ENCODE data around the gene TULP1. TPM values are rescaled to one million over a fixed set of nuclear protein-coding genes. Genes with fewer than 3 reads are reported as not detected.

TULP1 gene
- total RNA-seq, 4 donors from 2014 or later = 1.2 TPM; not detected in 3

DNA sequence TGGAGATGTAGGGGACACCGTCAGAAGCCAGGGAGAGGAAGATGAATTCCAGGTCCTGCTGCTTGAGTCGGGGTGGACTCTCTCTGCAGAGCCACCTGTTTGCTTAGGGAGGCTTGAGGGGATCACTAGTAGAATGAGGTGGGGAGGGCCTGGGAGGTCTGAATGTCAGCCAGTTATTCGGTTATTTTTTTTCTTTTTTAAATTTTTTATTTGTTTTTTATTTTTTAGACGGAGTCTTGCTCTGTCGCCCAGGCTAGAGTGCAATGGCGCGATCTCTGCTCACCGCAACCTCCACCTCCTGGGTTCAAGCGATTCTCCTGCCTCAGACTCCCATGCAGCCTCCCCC, 24.2 kb downstream of the TULP1 start:
- H3K27ac ChIP-seq (replicated peaks in 1 of 4) = peak overlapping the region; percentile 97 to 100 (median 99)
- intact Hi-C loops (cut with DNase I) = no loop called here
- peaks cover 0 to 19% (median 16%) of the 10 kb centered on the region in 4 donors for H3K36me3 ChIP-seq
- no peaks in the 10 kb centered on the region for H3K9me3 ChIP-seq
- H3K4me1 ChIP-seq = peaks cover 82 to 100% (median 100%) of the 10 kb centered on the region in 4 donors
- no peaks in the 10 kb centered on the region for H3K27me3 ChIP-seq
- no peak overlapping the region for H3K4me3 ChIP-seq
- WGBS = 62% methylated on average over 9 of the region's 9 CpGs
- DNase-seq (ENCODE audit: extremely low spot score) = no peak
- TF ChIP-seq POLR2A (IDR thresholded peaks at IDR 0.05; ENCODE audit: low read depth) (no peak), EP300 (IDR thresholded peaks at IDR 0.05) (no peak), POLR2AphosphoS5 (IDR thresholded peaks at IDR 0.05) (no peak)
- TF ChIP-seq, protein P1, sequence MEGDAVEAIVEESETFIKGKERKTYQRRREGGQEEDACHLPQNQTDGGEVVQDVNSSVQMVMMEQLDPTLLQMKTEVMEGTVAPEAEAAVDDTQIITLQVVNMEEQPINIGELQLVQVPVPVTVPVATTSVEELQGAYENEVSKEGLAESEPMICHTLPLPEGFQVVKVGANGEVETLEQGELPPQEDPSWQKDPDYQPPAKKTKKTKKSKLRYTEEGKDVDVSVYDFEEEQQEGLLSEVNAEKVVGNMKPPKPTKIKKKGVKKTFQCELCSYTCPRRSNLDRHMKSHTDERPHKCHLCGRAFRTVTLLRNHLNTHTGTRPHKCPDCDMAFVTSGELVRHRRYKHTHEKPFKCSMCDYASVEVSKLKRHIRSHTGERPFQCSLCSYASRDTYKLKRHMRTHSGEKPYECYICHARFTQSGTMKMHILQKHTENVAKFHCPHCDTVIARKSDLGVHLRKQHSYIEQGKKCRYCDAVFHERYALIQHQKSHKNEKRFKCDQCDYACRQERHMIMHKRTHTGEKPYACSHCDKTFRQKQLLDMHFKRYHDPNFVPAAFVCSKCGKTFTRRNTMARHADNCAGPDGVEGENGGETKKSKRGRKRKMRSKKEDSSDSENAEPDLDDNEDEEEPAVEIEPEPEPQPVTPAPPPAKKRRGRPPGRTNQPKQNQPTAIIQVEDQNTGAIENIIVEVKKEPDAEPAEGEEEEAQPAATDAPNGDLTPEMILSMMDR (IDR thresholded peaks at IDR 0.05) = no peak

DNA sequence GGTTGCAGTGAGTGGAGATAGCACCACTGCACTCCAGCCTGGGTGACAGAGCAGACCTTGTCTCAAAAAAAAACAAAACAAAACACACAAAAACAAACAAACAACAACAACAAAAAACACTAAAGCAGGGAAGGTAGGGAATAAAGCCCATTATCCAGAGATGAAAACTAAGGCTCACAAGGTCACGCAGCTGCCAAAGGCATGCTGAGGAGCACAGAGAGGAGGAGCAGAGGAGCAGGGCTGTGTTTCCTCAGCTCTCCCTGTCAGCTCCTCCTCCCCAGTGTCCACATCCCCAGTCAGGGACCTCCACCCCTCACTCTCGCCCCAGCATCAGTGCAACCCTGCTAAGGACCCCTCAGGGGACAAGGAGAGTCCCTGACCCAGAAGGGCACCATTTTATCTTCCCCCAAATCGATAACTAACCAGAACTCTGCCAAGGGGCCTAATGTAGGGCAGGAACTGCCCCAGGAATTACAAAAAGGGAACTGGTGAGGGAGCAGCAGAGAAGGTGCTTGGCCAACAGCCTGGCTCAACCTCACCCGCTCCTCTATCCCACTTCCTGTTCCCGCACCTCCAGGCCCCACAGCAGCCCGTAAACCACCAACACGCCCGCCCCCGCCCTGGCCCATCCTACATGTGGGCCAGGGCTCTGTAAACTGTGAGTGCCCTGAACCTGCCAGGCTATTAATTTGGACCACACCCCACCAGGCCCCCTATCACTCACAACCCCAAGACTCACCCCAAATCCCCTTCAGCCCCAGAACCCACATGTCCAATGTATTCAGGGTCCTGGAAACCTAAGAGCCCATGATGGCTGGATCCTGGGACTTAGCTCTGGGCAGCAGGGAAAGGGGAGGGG, 24.8 kb downstream of the TULP1 start:
- no peak for DNase-seq (ENCODE audit: extremely low spot score)
- Histone ChIP-seq H3K4me1 (peaks cover 76 to 100% (median 100%) of the 10 kb centered on the region in 4 donors), H3K27ac (replicated peaks in 1 of 4) (peak overlapping the region; percentile 97 to 100 (median 99)), H3K36me3 (peaks cover 0 to 22% (median 20%) of the 10 kb centered on the region in 4 donors), H3K4me3 (peak overlapping the region in 1 of 4 donors; percentile 18), H3K9me3 (no peaks in the 10 kb centered on the region), H3K27me3 (no peaks in the 10 kb centered on the region)
- intact Hi-C loops (cut with DNase I) = no loop called here
- 24% methylated on average over 3 of the region's 9 CpGs for WGBS
- no peak for TF ChIP-seq POLR2A (IDR thresholded peaks at IDR 0.05; ENCODE audit: low read depth)
- no peak for TF ChIP-seq EP300 (IDR thresholded peaks at IDR 0.05)
- peak in 1 of 2 donors; percentile 52 for TF ChIP-seq POLR2AphosphoS5 (IDR thresholded peaks at IDR 0.05)

DNA sequence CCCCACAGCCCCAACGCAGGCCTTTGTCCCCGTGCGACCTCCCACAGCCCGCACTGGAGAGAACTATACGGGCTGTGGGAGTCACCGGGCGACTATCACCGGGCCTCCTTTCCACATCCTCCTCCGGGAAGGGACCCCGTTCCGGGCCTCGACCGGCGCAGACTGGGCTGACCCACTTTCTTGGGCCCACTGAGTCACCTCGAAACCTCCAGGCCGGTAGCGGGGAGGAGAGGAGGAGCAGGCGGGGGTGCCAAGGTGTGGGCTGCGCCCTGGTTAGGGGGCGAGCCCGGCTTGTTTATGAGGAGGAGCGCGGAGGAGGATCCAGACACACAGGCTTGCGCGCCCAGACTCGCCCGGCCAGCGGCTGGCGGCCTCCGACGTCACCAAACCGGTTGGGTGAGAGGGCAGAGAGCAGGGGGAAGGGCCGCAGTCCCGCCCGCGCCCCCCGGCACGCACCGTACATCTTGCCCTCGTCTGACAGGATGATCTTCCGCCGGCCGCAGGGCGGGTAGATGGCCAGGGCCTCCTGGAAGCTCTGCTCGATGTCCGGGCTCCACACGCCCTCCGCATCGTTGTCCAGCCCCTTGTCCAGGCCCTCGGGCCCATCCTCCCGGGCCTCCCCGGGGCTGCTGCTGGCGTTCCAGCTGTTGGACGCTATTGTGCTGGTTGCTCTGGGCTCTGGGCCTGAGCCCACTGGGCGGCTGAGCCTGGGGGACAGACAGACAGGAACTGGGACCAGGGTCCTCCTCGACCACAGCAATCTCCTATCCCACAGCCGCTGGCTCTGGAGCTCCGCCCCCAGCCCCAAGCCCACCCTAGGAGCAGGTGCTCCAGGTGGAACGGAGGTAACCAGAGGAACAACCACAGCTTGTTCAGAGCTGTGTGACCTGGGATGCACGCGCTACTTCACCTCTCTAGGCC, 26.4 kb downstream of the TULP1 start:
- WGBS = 60% methylated on average over 26 of the region's 61 CpGs
- Histone ChIP-seq H3K4me1 (peaks cover 59 to 100% (median 97%) of the 10 kb centered on the region in 4 donors), H3K9me3 (no peaks in the 10 kb centered on the region), H3K4me3 (peak overlapping the region; percentile 32 to 38 (median 35)), H3K27me3 (no peaks in the 10 kb centered on the region), H3K27ac (replicated peaks in 1 of 4) (peak overlapping the region; percentile 97 to 100 (median 99)), H3K36me3 (peaks cover 0 to 31% (median 23%) of the 10 kb centered on the region in 4 donors)
- intact Hi-C loops (cut with DNase I) = no loop called here
- TF ChIP-seq POLR2AphosphoS5 (IDR thresholded peaks at IDR 0.05) (peak in 1 of 2 donors; percentile 25), POLR2A (IDR thresholded peaks at IDR 0.05; ENCODE audit: low read depth) (no peak)
- DNase-seq (ENCODE audit: extremely low spot score) = no peak

DNA sequence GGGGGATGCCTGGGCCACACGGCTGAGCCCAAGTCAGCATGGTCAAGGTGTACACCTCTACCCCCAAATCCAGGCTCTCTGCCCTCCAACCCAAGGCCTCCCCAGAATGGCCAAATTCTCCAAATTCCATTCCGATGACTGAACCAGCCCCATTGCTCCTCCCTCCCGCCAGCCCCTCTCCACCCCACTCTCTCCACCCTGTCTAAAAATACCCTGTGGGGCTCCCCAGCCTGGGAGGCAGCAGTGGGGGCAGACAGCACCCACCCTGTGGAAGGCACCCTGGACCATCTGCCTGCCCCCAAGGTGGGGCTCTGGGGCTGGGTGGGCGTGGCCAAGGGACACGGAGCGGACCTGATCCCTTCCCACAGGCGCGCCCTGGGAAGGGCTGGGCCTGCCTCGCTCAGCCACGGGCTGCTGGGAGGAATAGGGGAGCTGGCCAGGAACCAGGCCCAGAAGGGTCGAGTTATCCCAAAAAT, 27.3 kb downstream of the TULP1 start:
- Histone ChIP-seq H3K9me3 (no peaks in the 10 kb centered on the region), H3K27ac (replicated peaks in 1 of 4) (peak overlapping the region; percentile 97 to 100 (median 99)), H3K4me1 (peaks cover 51 to 96% (median 88%) of the 10 kb centered on the region in 4 donors), H3K36me3 (peaks cover 0 to 40% (median 27%) of the 10 kb centered on the region in 4 donors), H3K4me3 (peak overlapping the region; percentile 32 to 38 (median 35)), H3K27me3 (no peaks in the 10 kb centered on the region)
- no peak for DNase-seq (ENCODE audit: extremely low spot score)
- TF ChIP-seq POLR2AphosphoS5 (IDR thresholded peaks at IDR 0.05) (peak; percentile 16 to 56), EP300 (IDR thresholded peaks at IDR 0.05) (no peak)
- WGBS = 53% methylated on average over 11 of the region's 11 CpGs
- intact Hi-C loops (cut with DNase I) = no loop called here

DNA sequence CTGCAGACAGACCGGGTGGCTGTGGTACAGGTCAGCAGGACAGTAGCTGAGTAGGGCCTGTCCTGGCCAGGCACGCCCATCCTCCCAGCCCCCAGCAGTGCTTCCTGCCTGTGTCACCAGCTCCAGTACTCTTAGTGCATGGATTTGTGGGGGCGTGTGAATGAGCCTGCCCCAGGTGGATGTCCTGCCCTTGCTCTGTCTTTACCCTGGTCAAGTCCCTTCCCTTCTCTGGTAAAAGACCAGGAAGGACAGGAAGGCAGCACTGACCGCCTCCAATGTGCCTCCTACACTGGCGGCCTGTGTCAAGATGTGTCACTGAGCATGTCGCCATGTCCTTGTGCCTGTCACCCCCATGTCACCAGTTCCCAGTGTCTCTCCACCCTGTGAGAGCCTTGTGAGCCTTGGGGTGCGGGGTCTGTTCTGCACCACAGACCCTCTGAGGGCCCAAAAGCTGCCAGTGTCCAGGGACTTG, 27.7 kb downstream of the TULP1 start:
- intact Hi-C loops (cut with DNase I) = no loop called here
- Histone ChIP-seq H3K9me3 (no peaks in the 10 kb centered on the region), H3K4me3 (no peak overlapping the region), H3K36me3 (peaks cover 0 to 44% (median 31%) of the 10 kb centered on the region in 4 donors), H3K4me1 (peaks cover 46 to 91% (median 84%) of the 10 kb centered on the region in 4 donors), H3K27ac (replicated peaks in 1 of 4) (peak overlapping the region; percentile 97 to 100 (median 99)), H3K27me3 (no peaks in the 10 kb centered on the region)
- no peak for TF ChIP-seq POLR2AphosphoS5 (IDR thresholded peaks at IDR 0.05)
- no peak for TF ChIP-seq POLR2A (IDR thresholded peaks at IDR 0.05; ENCODE audit: low read depth)
- no peak for TF ChIP-seq EP300 (IDR thresholded peaks at IDR 0.05)
- TF ChIP-seq, protein P1 (IDR thresholded peaks at IDR 0.05) = no peak
- 80% methylated on average over 1 of the region's 7 CpGs for WGBS
- no peak for DNase-seq (ENCODE audit: extremely low spot score)
